ENCODE measurements around the gene ACSF3.

Gene ACSF3

GRCh38 chr16:89093602-89094251, at the start of gene ACSF3:
TSS of gene ACSF3 (plus strand) at chr16:89093852. CDS start at chr16:89100682, 6,830 bp downstream.
- peak; percentile 91 for DNase-seq (ENCODE audit: low spot score)

- no peak for DNase-seq (ENCODE audit: low spot score)
Measured at GRCh38 chr16:89044418-89045180, 49.1 kb upstream of the ACSF3 start.

GRCh38 chr16:89045181-89045815, 48.4 kb upstream of the ACSF3 start:
- DNase-seq (ENCODE audit: low spot score): no peak

GRCh38 chr16:89045881-89046280, 47.8 kb upstream of the ACSF3 start:
- no peak for DNase-seq (ENCODE audit: low spot score)

- DNase-seq (ENCODE audit: low spot score): no peak
Measured at GRCh38 chr16:89046491-89046890, 47.2 kb upstream of the ACSF3 start.

- DNase-seq (ENCODE audit: low spot score): no peak
Measured at GRCh38 chr16:89047331-89048089, 46.1 kb upstream of the ACSF3 start.

GRCh38 chr16:89048090-89048725, 45.4 kb upstream of the ACSF3 start:
- DNase-seq (ENCODE audit: low spot score): no peak

- no peak for DNase-seq (ENCODE audit: low spot score)
Measured at GRCh38 chr16:89048871-89049422, 44.7 kb upstream of the ACSF3 start.

- DNase-seq (ENCODE audit: low spot score): no peak
Measured at GRCh38 chr16:89049484-89050118, 44.1 kb upstream of the ACSF3 start.

GRCh38 chr16:89050119-89050867, 43.4 kb upstream of the ACSF3 start:
- no peak for DNase-seq (ENCODE audit: low spot score)

- DNase-seq (ENCODE audit: low spot score): no peak
Measured at GRCh38 chr16:89050868-89051311, 42.8 kb upstream of the ACSF3 start.

GRCh38 chr16:89051521-89052166, 42.0 kb upstream of the ACSF3 start:
- DNase-seq (ENCODE audit: low spot score): no peak

GRCh38 chr16:89052191-89052889, 41.3 kb upstream of the ACSF3 start:
- no peak for DNase-seq (ENCODE audit: low spot score)

- DNase-seq (ENCODE audit: low spot score): peak; percentile 83
Measured at GRCh38 chr16:89052890-89053724, 40.5 kb upstream of the ACSF3 start.

- DNase-seq (ENCODE audit: low spot score): no peak
Measured at GRCh38 chr16:89053725-89054029, 40.0 kb upstream of the ACSF3 start.

GRCh38 chr16:89054261-89054661, 39.4 kb upstream of the ACSF3 start:
- DNase-seq (ENCODE audit: low spot score): no peak

GRCh38 chr16:89054714-89055113, 38.9 kb upstream of the ACSF3 start:
- no peak for DNase-seq (ENCODE audit: low spot score)

- DNase-seq (ENCODE audit: low spot score): no peak
Measured at GRCh38 chr16:89055313-89055712, 38.3 kb upstream of the ACSF3 start.

Data from HuH-7 (cell line).